ENCODE data around the gene CDCP1.
"Not testable (repeated sequence)": the region's sequence is repeated elsewhere in the genome, so short reads cannot be mapped to it uniquely, and the experiment has no call there.

The CDCP1 gene

GRCh38 chr3:45056608-45057301 is 89.4 kb downstream of the CDCP1 start:
- Histone ChIP-seq H3K9ac (ENCODE audit: low read depth, low read length) (no peak overlapping the region), H3K36me3 (ENCODE audit: control insufficient read depth, insufficient read depth, low read length) (no peaks in the 10 kb centered on the region), H3K9me3 (ENCODE audit: control insufficient read depth, insufficient read depth, low read length) (no peaks in the 10 kb centered on the region), H3K4me3 (ENCODE audit: low read depth, low read length) (no peak overlapping the region), H3K27me3 (ENCODE audit: control insufficient read depth, insufficient read depth, low read length) (peaks cover 70% of the 10 kb centered on the region), H3K4me1 (ENCODE audit: control insufficient read depth, insufficient read depth, low read length) (peaks cover 10% of the 10 kb centered on the region)

- H3K27me3 ChIP-seq (ENCODE audit: control insufficient read depth, insufficient read depth, low read length) = peaks cover 62% of the 10 kb centered on the region
- no peaks in the 10 kb centered on the region for H3K36me3 ChIP-seq (ENCODE audit: control insufficient read depth, insufficient read depth, low read length)
- H3K9ac ChIP-seq (ENCODE audit: low read depth, low read length) = no peak overlapping the region
Observed at GRCh38 chr3:45055411-45056143, 90.6 kb downstream of the CDCP1 start.

GRCh38 chr3:45055032-45055410 is 91.2 kb downstream of the CDCP1 start:
- peaks cover 6% of the 10 kb centered on the region for H3K4me1 ChIP-seq (ENCODE audit: control insufficient read depth, insufficient read depth, low read length)
- H3K9ac ChIP-seq (ENCODE audit: low read depth, low read length) = no peak overlapping the region
- peaks cover 63% of the 10 kb centered on the region for H3K27me3 ChIP-seq (ENCODE audit: control insufficient read depth, insufficient read depth, low read length)
- no peak overlapping the region for H3K4me3 ChIP-seq (ENCODE audit: low read depth, low read length)
- no peaks in the 10 kb centered on the region for H3K36me3 ChIP-seq (ENCODE audit: control insufficient read depth, insufficient read depth, low read length)
- no peaks in the 10 kb centered on the region for H3K9me3 ChIP-seq (ENCODE audit: control insufficient read depth, insufficient read depth, low read length)

More at GRCh38 chr3:45055411-45056143, 90.6 kb downstream of the CDCP1 start:
- H3K9me3 ChIP-seq (ENCODE audit: control insufficient read depth, insufficient read depth, low read length) = no peaks in the 10 kb centered on the region
- no peak overlapping the region for H3K4me3 ChIP-seq (ENCODE audit: low read depth, low read length)
- peaks cover 9% of the 10 kb centered on the region for H3K4me1 ChIP-seq (ENCODE audit: control insufficient read depth, insufficient read depth, low read length)

GRCh38 chr3:45054196-45054857 is 91.9 kb downstream of the CDCP1 start:
- H3K4me3 ChIP-seq (ENCODE audit: low read depth, low read length) = no peak overlapping the region
- no peaks in the 10 kb centered on the region for H3K36me3 ChIP-seq (ENCODE audit: control insufficient read depth, insufficient read depth, low read length)
- H3K27me3 ChIP-seq (ENCODE audit: control insufficient read depth, insufficient read depth, low read length) = peaks cover 62% of the 10 kb centered on the region
- no peak overlapping the region for H3K9ac ChIP-seq (ENCODE audit: low read depth, low read length)
- peaks cover 4% of the 10 kb centered on the region for H3K4me1 ChIP-seq (ENCODE audit: control insufficient read depth, insufficient read depth, low read length)
- H3K9me3 ChIP-seq (ENCODE audit: control insufficient read depth, insufficient read depth, low read length) = no peaks in the 10 kb centered on the region

- H3K9me3 ChIP-seq (ENCODE audit: control insufficient read depth, insufficient read depth, low read length); H3K9ac ChIP-seq (ENCODE audit: low read depth, low read length); H3K36me3 ChIP-seq (ENCODE audit: control insufficient read depth, insufficient read depth, low read length); H3K4me3 ChIP-seq (ENCODE audit: low read depth, low read length); H3K4me1 ChIP-seq (ENCODE audit: control insufficient read depth, insufficient read depth, low read length): not testable (repeated sequence)
- peaks cover 57% of the 10 kb centered on the region for H3K27me3 ChIP-seq (ENCODE audit: control insufficient read depth, insufficient read depth, low read length)
Observed at GRCh38 chr3:45053805-45054195, 92.4 kb downstream of the CDCP1 start.

GRCh38 chr3:45051685-45052084 is 94.5 kb downstream of the CDCP1 start:
- H3K4me3 ChIP-seq (ENCODE audit: low read depth, low read length) = no peak overlapping the region
- H3K36me3 ChIP-seq (ENCODE audit: control insufficient read depth, insufficient read depth, low read length) = no peaks in the 10 kb centered on the region
- H3K9ac ChIP-seq (ENCODE audit: low read depth, low read length) = no peak overlapping the region
- no peaks in the 10 kb centered on the region for H3K9me3 ChIP-seq (ENCODE audit: control insufficient read depth, insufficient read depth, low read length)
- H3K4me1 ChIP-seq (ENCODE audit: control insufficient read depth, insufficient read depth, low read length) = peaks cover 4% of the 10 kb centered on the region
- peaks cover 37% of the 10 kb centered on the region for H3K27me3 ChIP-seq (ENCODE audit: control insufficient read depth, insufficient read depth, low read length)

GRCh38 chr3:45049807-45050206 is 96.4 kb downstream of the CDCP1 start:
- Histone ChIP-seq H3K9ac (ENCODE audit: low read depth, low read length) (no peak overlapping the region), H3K4me1 (ENCODE audit: control insufficient read depth, insufficient read depth, low read length) (no peaks in the 10 kb centered on the region), H3K36me3 (ENCODE audit: control insufficient read depth, insufficient read depth, low read length) (no peaks in the 10 kb centered on the region), H3K27me3 (ENCODE audit: control insufficient read depth, insufficient read depth, low read length) (peaks cover 20% of the 10 kb centered on the region), H3K9me3 (ENCODE audit: control insufficient read depth, insufficient read depth, low read length) (no peaks in the 10 kb centered on the region), H3K4me3 (ENCODE audit: low read depth, low read length) (no peak overlapping the region)

- Histone ChIP-seq H3K9me3 (ENCODE audit: control insufficient read depth, insufficient read depth, low read length) (no peaks in the 10 kb centered on the region), H3K36me3 (ENCODE audit: control insufficient read depth, insufficient read depth, low read length) (no peaks in the 10 kb centered on the region), H3K4me1 (ENCODE audit: control insufficient read depth, insufficient read depth, low read length) (no peaks in the 10 kb centered on the region), H3K9ac (ENCODE audit: low read depth, low read length) (no peak overlapping the region), H3K4me3 (ENCODE audit: low read depth, low read length) (no peak overlapping the region), H3K27me3 (ENCODE audit: control insufficient read depth, insufficient read depth, low read length) (peaks cover 9% of the 10 kb centered on the region)
Observed at GRCh38 chr3:45048244-45048643, 97.9 kb downstream of the CDCP1 start.

- Histone ChIP-seq H3K4me1 (ENCODE audit: control insufficient read depth, insufficient read depth, low read length) (no peaks in the 10 kb centered on the region), H3K9ac (ENCODE audit: low read depth, low read length) (no peak overlapping the region), H3K27me3 (ENCODE audit: control insufficient read depth, insufficient read depth, low read length) (no peaks in the 10 kb centered on the region)
Observed at GRCh38 chr3:45043728-45044299, 102.4 kb downstream of the CDCP1 start.

GRCh38 chr3:45042162-45042561 is 104.0 kb downstream of the CDCP1 start:
- no peaks in the 10 kb centered on the region for H3K36me3 ChIP-seq (ENCODE audit: control insufficient read depth, insufficient read depth, low read length)
- peaks cover 1% of the 10 kb centered on the region for H3K27me3 ChIP-seq (ENCODE audit: control insufficient read depth, insufficient read depth, low read length)
- no peak overlapping the region for H3K4me3 ChIP-seq (ENCODE audit: low read depth, low read length)
- H3K9me3 ChIP-seq (ENCODE audit: control insufficient read depth, insufficient read depth, low read length) = no peaks in the 10 kb centered on the region
- no peak overlapping the region for H3K9ac ChIP-seq (ENCODE audit: low read depth, low read length)
- H3K4me1 ChIP-seq (ENCODE audit: control insufficient read depth, insufficient read depth, low read length) = peaks cover 4% of the 10 kb centered on the region

More at GRCh38 chr3:45043728-45044299, 102.4 kb downstream of the CDCP1 start:
- H3K4me3 ChIP-seq (ENCODE audit: low read depth, low read length) = no peak overlapping the region
- H3K9me3 ChIP-seq (ENCODE audit: control insufficient read depth, insufficient read depth, low read length) = no peaks in the 10 kb centered on the region
- H3K36me3 ChIP-seq (ENCODE audit: control insufficient read depth, insufficient read depth, low read length) = no peaks in the 10 kb centered on the region

- peaks cover 4% of the 10 kb centered on the region for H3K4me1 ChIP-seq (ENCODE audit: control insufficient read depth, insufficient read depth, low read length)
- peaks cover 6% of the 10 kb centered on the region for H3K27me3 ChIP-seq (ENCODE audit: control insufficient read depth, insufficient read depth, low read length)
- no peaks in the 10 kb centered on the region for H3K9me3 ChIP-seq (ENCODE audit: control insufficient read depth, insufficient read depth, low read length)
- H3K9ac ChIP-seq (ENCODE audit: low read depth, low read length) = no peak overlapping the region
- H3K36me3 ChIP-seq (ENCODE audit: control insufficient read depth, insufficient read depth, low read length) = no peaks in the 10 kb centered on the region
- no peak overlapping the region for H3K4me3 ChIP-seq (ENCODE audit: low read depth, low read length)
Observed at GRCh38 chr3:45041666-45042065, 104.5 kb downstream of the CDCP1 start.

All from iPS-15b (cell line).